ENCODE measurements around the gene NR2E3.

Gene NR2E3

GRCh38 chr15:71798641-71799040 lies 11.7 kb upstream of the NR2E3 start:
- H3K27ac ChIP-seq: no peak overlapping the region
- TF ChIP-seq ZFX (IDR thresholded peaks at IDR 0.05) (no peak), CTCF (conservative IDR thresholded peaks at IDR 0.05) (no peak)

DNA sequence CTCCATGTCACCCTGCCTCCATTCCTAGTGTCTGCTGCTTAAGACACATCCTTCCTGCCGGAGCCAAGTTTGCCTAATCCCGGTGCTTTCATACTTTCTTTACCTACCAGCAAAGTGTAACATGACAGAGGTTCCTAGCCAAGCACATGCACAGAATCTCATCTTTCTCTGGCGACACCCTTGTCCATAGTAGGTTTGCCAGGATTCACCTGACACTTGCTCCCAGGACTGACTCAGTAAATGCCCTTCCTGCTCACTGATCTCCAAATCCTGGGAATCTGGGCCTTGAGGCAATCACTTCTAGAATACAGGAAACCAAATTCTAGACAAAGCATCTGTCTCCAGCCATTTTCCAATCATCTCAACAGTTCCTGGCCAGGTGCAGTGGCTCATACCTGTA lies 10.2 kb upstream of the NR2E3 start:
- no peak overlapping the region for H3K27ac ChIP-seq
- TF ChIP-seq ZFX (IDR thresholded peaks at IDR 0.05) (no peak), CTCF (conservative IDR thresholded peaks at IDR 0.05) (no peak)

DNA sequence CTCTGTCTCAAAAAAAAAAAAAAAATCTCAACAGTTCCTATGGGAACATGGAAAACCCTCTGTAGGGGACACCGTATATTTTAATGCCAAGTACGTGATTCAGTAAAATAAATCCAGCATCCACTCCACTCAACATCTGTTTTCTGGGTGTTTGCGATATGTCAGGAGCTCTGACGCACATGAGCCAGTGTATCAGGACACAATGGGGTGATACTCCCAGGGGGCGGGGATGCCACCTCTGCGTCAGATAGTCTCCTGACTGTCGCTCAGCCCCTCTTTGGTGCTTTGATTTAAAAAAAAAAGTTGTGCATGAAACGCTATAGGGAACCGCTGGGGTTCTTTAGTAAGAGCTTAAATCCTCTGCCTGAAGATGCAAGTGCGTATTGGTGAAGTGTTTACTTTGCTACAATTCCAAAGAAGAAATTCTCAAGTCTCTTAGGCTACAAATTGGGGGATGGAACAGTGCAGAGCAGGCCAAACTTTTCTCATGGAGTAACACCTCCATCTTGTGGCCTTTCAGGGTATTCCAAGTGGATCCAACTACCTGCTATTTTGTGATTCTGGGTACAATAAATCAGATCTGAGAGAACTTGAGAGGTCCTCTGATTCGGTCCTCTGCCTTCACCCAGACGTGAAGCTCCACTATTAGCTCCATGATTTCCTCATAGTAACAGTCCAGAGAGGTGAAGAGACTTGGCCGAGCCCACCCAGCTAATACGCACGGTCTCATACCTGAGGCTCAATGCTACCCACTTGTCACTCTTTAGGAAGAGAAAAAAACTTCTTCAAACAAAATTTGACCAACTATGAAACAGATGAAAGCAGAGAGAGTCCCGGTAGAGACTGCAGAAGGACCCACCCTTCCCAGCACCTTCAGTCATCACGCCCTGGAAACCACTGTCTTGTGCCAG lies 9.3 kb upstream of the NR2E3 start:
- H3K27ac ChIP-seq: no peak overlapping the region
- TF ChIP-seq ZFX (IDR thresholded peaks at IDR 0.05) (no peak), CTCF (conservative IDR thresholded peaks at IDR 0.05) (peak; percentile 87)

GRCh38 chr15:71801935-71802655 lies 8.3 kb upstream of the NR2E3 start:
- TF ChIP-seq ZFX (IDR thresholded peaks at IDR 0.05) (no peak), CTCF (conservative IDR thresholded peaks at IDR 0.05) (no peak)
- no peak overlapping the region for H3K27ac ChIP-seq

DNA sequence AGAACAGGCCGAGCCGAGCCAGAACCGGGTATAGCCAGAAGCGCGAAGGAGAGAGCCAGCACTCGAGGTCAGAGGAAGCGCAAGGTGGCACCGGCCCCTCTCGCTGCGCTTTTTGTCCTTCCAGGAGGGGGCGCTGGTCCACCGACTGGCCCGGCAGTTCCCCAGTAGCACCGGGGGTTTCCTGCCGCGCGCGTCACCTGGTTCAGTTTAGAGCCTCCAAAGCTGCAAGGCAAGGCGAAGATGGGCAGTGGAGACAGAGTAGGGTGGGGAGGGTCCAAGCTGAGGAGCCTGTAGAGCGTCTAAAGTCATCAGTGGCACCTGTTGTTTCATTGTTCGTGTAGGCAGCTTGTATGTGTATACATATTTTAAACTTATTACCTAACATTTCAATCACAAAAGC lies 7.6 kb upstream of the NR2E3 start:
- TF ChIP-seq ZFX (IDR thresholded peaks at IDR 0.05) (no peak), CTCF (conservative IDR thresholded peaks at IDR 0.05) (no peak; the same call in 1 of the 2 replicates)

GRCh38 chr15:71804226-71804625 lies 6.1 kb upstream of the NR2E3 start:
- no peak overlapping the region for H3K27ac ChIP-seq
- TF ChIP-seq CTCF (conservative IDR thresholded peaks at IDR 0.05): no peak
- no peak for TF ChIP-seq ZFX (IDR thresholded peaks at IDR 0.05)

More for the DNA sequence above, 7.6 kb upstream of the NR2E3 start:
- no peak overlapping the region for H3K27ac ChIP-seq
